ENCODE data around the gene GTF3C6.

DNA sequence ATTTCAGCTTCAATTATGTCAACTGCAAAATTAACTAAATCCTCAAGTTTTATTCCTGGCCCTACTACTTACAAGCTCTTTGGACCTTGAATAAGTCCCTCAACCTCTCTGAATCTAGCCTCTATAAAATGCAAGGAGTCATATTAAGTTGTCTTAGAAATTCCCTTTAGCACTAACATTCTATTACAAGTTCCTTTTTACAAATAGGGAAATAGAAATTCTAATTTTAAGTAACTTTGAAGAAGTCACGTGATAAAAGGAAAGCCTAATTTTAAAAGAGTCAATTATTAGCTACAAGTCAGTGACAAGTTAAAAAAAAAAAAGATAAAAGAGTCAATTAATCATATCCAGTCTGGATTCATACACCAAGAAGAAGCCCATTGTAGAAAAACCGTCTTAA lies 24.6 kb upstream of the GTF3C6 start:
- TF ChIP-seq, protein P1, sequence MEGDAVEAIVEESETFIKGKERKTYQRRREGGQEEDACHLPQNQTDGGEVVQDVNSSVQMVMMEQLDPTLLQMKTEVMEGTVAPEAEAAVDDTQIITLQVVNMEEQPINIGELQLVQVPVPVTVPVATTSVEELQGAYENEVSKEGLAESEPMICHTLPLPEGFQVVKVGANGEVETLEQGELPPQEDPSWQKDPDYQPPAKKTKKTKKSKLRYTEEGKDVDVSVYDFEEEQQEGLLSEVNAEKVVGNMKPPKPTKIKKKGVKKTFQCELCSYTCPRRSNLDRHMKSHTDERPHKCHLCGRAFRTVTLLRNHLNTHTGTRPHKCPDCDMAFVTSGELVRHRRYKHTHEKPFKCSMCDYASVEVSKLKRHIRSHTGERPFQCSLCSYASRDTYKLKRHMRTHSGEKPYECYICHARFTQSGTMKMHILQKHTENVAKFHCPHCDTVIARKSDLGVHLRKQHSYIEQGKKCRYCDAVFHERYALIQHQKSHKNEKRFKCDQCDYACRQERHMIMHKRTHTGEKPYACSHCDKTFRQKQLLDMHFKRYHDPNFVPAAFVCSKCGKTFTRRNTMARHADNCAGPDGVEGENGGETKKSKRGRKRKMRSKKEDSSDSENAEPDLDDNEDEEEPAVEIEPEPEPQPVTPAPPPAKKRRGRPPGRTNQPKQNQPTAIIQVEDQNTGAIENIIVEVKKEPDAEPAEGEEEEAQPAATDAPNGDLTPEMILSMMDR (IDR thresholded peaks at IDR 0.05; ENCODE audit: poor library complexity, severe bottlenecking), result no peak
- TF ChIP-seq RAD21 (conservative IDR thresholded peaks at IDR 0.05) (no peak), POLR2AphosphoS5 (IDR thresholded peaks at IDR 0.05) (no peak), EZH2 (IDR thresholded peaks at IDR 0.05; ENCODE audit: borderline replicate concordance, insufficient read depth, low read length, poor library complexity, severe bottlenecking) (no peak), EP300 (conservative IDR thresholded peaks at IDR 0.05; ENCODE audit: poor library complexity, severe bottlenecking) (no peak), MXI1 (conservative IDR thresholded peaks at IDR 0.05; ENCODE audit: poor library complexity, severe bottlenecking) (no peak)

Measured in neural cell (in vitro differentiated cells).